Measurements from ENCODE around the gene SORCS1.

Gene SORCS1

GRCh38 chr10:106728232-106728631 is 436.3 kb downstream of the SORCS1 start:
- no peak for TF ChIP-seq CTCF (IDR thresholded peaks at IDR 0.05)
- no peaks in the 10 kb centered on the region for H3K9me3 Mint-ChIP-seq
- DNase-seq: no peak

GRCh38 chr10:106727170-106727569 is 437.3 kb downstream of the SORCS1 start:
- H3K27ac Mint-ChIP-seq: no peak overlapping the region
- H3K4me3 Mint-ChIP-seq: no peak overlapping the region
- no peaks in the 10 kb centered on the region for H3K9me3 Mint-ChIP-seq
- no peaks in the 10 kb centered on the region for H3K36me3 Mint-ChIP-seq (ENCODE audit: low read depth)
- H3K27me3 Mint-ChIP-seq (ENCODE audit: low read depth, poor library complexity): no peaks in the 10 kb centered on the region
- H3K4me1 Mint-ChIP-seq: peaks cover 5% of the 10 kb centered on the region
- no peak for TF ChIP-seq CTCF (IDR thresholded peaks at IDR 0.05)
- DNase-seq: no peak

More at GRCh38 chr10:106728232-106728631, 436.3 kb downstream of the SORCS1 start:
- Mint-ChIP-seq H3K27me3 (ENCODE audit: low read depth, poor library complexity) (no peaks in the 10 kb centered on the region), H3K36me3 (ENCODE audit: low read depth) (no peaks in the 10 kb centered on the region), H3K4me3 (no peak overlapping the region), H3K27ac (no peak overlapping the region), H3K4me1 (peaks cover 5% of the 10 kb centered on the region)

GRCh38 chr10:106722524-106722923 is 442.0 kb downstream of the SORCS1 start:
- Mint-ChIP-seq H3K27ac (no peak overlapping the region), H3K9me3 (peaks cover 11% of the 10 kb centered on the region), H3K4me3 (no peak overlapping the region), H3K36me3 (ENCODE audit: low read depth) (no peaks in the 10 kb centered on the region), H3K27me3 (ENCODE audit: low read depth, poor library complexity) (no peaks in the 10 kb centered on the region), H3K4me1 (no peaks in the 10 kb centered on the region)
- TF ChIP-seq CTCF (IDR thresholded peaks at IDR 0.05): peak; percentile 23
- no peak for DNase-seq

- no peak for TF ChIP-seq CTCF (IDR thresholded peaks at IDR 0.05)
- Mint-ChIP-seq H3K4me1 (peaks cover 4% of the 10 kb centered on the region), H3K27me3 (ENCODE audit: low read depth, poor library complexity) (no peaks in the 10 kb centered on the region), H3K9me3 (peaks cover 11% of the 10 kb centered on the region), H3K36me3 (ENCODE audit: low read depth) (no peaks in the 10 kb centered on the region), H3K27ac (no peak overlapping the region), H3K4me3 (no peak overlapping the region)
- no peak for DNase-seq
Measured at GRCh38 chr10:106720683-106721082, 443.8 kb downstream of the SORCS1 start.

GRCh38 chr10:106716381-106716780 is 448.1 kb downstream of the SORCS1 start:
- Mint-ChIP-seq H3K4me1 (peaks cover 4% of the 10 kb centered on the region), H3K9me3 (peaks cover 11% of the 10 kb centered on the region), H3K27me3 (ENCODE audit: low read depth, poor library complexity) (peaks cover 4% of the 10 kb centered on the region), H3K27ac (no peak overlapping the region), H3K36me3 (ENCODE audit: low read depth) (no peaks in the 10 kb centered on the region), H3K4me3 (no peak overlapping the region)
- no peak for TF ChIP-seq CTCF (IDR thresholded peaks at IDR 0.05)
- no peak for DNase-seq

GRCh38 chr10:106714734-106715555 is 449.6 kb downstream of the SORCS1 start:
- Mint-ChIP-seq H3K27me3 (ENCODE audit: low read depth, poor library complexity) (peaks cover 6% of the 10 kb centered on the region), H3K27ac (no peak overlapping the region), H3K4me1 (peaks cover 4% of the 10 kb centered on the region), H3K9me3 (peaks cover 11% of the 10 kb centered on the region), H3K36me3 (ENCODE audit: low read depth) (no peaks in the 10 kb centered on the region), H3K4me3 (no peak overlapping the region)
- no peak for TF ChIP-seq CTCF (IDR thresholded peaks at IDR 0.05)
- DNase-seq: no peak
